Fibroblast of lung (primary cell): Measurements from ENCODE around the gene SF3B5.

Experiments used
- CTCF ChIP-seq, 2 donors: IDR thresholded peaks in 1 of 2; conservative IDR thresholded peaks in 1 of 2; 1 replicate in 1 of 2; 2 replicates in 1 of 2; pipeline ENCODE4 v1.5.1; 2011 to 2012; ENCODE audit warnings: low read length in 2 of 2, control low read depth in 1 of 2, inconsistent platforms in 1 of 2, low read depth in 1 of 2, mild to moderate bottlenecking in 1 of 2
- EZH2 ChIP-seq: IDR thresholded peaks from 2 replicates; pipeline ENCODE4 v1.5.1; 2012; ENCODE audit warnings: low read length, control low read depth, mild to moderate bottlenecking; ENCODE audit errors: missing control alignments

- TF ChIP-seq CTCF (conservative IDR thresholded peaks at IDR 0.05 in 1 of 2, IDR thresholded peaks at IDR 0.05 in 1 of 2; ENCODE audit: low read depth in 1 of 2, low read length in 2 of 2) (no peak), EZH2 (no peak)
Measured at GRCh38 chr6:144094731-144095133, 641 bp downstream of the SF3B5 start.
